ENCODE results near the gene TMIGD3. TPM values are rescaled to one million over a fixed set of nuclear protein-coding genes. Genes with fewer than 3 reads are reported as not detected.
A peak's percentile ranks its signal among the peaks of the same experiment; 100 is the strongest.

The TMIGD3 gene
- total RNA-seq, 2 donors from 2014 or later = 0.64 to 11.4 TPM

- H3K4me3 ChIP-seq = peak overlapping the region; percentile 9 to 24
- no peaks in the 10 kb centered on the region for H3K27me3 ChIP-seq (replicated peaks; ENCODE audit: insufficient read depth)
- DNase-seq (ENCODE audit: low spot score) = no peak
- no peaks in the 10 kb centered on the region for H3K36me3 ChIP-seq
- TF ChIP-seq POLR2AphosphoS5 (IDR thresholded peaks at IDR 0.05) = no peak
- TF ChIP-seq POLR2A (IDR thresholded peaks at IDR 0.05) = no peak
- TF ChIP-seq, protein P1, sequence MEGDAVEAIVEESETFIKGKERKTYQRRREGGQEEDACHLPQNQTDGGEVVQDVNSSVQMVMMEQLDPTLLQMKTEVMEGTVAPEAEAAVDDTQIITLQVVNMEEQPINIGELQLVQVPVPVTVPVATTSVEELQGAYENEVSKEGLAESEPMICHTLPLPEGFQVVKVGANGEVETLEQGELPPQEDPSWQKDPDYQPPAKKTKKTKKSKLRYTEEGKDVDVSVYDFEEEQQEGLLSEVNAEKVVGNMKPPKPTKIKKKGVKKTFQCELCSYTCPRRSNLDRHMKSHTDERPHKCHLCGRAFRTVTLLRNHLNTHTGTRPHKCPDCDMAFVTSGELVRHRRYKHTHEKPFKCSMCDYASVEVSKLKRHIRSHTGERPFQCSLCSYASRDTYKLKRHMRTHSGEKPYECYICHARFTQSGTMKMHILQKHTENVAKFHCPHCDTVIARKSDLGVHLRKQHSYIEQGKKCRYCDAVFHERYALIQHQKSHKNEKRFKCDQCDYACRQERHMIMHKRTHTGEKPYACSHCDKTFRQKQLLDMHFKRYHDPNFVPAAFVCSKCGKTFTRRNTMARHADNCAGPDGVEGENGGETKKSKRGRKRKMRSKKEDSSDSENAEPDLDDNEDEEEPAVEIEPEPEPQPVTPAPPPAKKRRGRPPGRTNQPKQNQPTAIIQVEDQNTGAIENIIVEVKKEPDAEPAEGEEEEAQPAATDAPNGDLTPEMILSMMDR (IDR thresholded peaks at IDR 0.05) = no peak
- no peaks in the 10 kb centered on the region for H3K9me3 ChIP-seq
- H3K27ac ChIP-seq = peak overlapping the region; percentile 67 to 68
- 10% methylated on average over 39 of the region's 40 CpGs for WGBS
- no peaks in the 10 kb centered on the region for H3K4me1 ChIP-seq (replicated peaks)
- intact Hi-C loops (cut with DNase I) = no loop called here
Measured at GRCh38 chr1:111515291-111516004, 12.0 kb upstream of the TMIGD3 start.

- H3K27ac ChIP-seq = no peak overlapping the region
- no peaks in the 10 kb centered on the region for H3K9me3 ChIP-seq
- TF ChIP-seq POLR2AphosphoS5 (IDR thresholded peaks at IDR 0.05) = no peak
- TF ChIP-seq POLR2A (IDR thresholded peaks at IDR 0.05) = no peak
- TF ChIP-seq, protein P1 (IDR thresholded peaks at IDR 0.05) = no peak
- no peak for DNase-seq (ENCODE audit: low spot score)
- H3K27me3 ChIP-seq (replicated peaks; ENCODE audit: insufficient read depth) = no peaks in the 10 kb centered on the region
- 69% methylated on average over 8 of the region's 8 CpGs for WGBS
- intact Hi-C loops (cut with DNase I) = no loop called here
- no peak overlapping the region for H3K4me3 ChIP-seq
- no peaks in the 10 kb centered on the region for H3K4me1 ChIP-seq (replicated peaks)
- H3K36me3 ChIP-seq = no peaks in the 10 kb centered on the region
Measured at GRCh38 chr1:111513410-111514020, 10.1 kb upstream of the TMIGD3 start.

DNA sequence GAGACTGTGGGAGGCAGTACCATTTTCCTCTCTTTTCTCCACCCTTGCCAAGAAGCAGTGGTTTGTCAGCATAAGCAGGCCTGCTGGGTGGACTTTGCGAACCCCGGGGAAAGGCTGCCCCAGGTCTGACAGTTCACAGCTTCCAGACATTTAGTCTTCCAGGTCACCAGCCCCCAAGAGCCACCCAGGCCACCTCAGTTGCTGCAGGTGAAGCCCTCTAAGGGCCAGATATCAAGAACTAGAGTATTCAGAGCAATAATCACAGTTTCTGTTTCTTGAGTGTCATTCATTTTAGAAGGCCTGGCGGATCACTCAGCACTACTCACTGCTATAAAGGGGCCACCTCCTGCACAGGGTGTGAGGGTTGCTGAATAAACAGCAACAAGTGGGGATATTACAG, 9.5 kb upstream of the TMIGD3 start:
- TF ChIP-seq POLR2A (IDR thresholded peaks at IDR 0.05) = no peak
- TF ChIP-seq, protein P1 (IDR thresholded peaks at IDR 0.05) = no peak
- TF ChIP-seq POLR2AphosphoS5 (IDR thresholded peaks at IDR 0.05) = no peak
- Histone ChIP-seq H3K36me3 (no peaks in the 10 kb centered on the region), H3K4me3 (no peak overlapping the region), H3K27ac (no peak overlapping the region), H3K9me3 (no peaks in the 10 kb centered on the region), H3K4me1 (replicated peaks) (peaks cover 1% of the 10 kb centered on the region), H3K27me3 (replicated peaks; ENCODE audit: insufficient read depth) (no peaks in the 10 kb centered on the region)
- DNase-seq (ENCODE audit: low spot score) = no peak
- 65% methylated on average over 3 of the region's 3 CpGs for WGBS
- intact Hi-C loops (cut with DNase I) = no loop called here

GRCh38 chr1:111512132-111512889, 8.9 kb upstream of the TMIGD3 start:
- DNase-seq (ENCODE audit: low spot score) = no peak
- no peaks in the 10 kb centered on the region for H3K36me3 ChIP-seq
- no peak for TF ChIP-seq POLR2AphosphoS5 (IDR thresholded peaks at IDR 0.05)
- no peak overlapping the region for H3K27ac ChIP-seq
- peaks cover 6% of the 10 kb centered on the region for H3K4me1 ChIP-seq (replicated peaks)
- WGBS = 88% methylated on average over 5 of the region's 5 CpGs
- H3K27me3 ChIP-seq (replicated peaks; ENCODE audit: insufficient read depth) = no peaks in the 10 kb centered on the region
- intact Hi-C loops (cut with DNase I) = no loop called here
- H3K9me3 ChIP-seq = no peaks in the 10 kb centered on the region
- no peak overlapping the region for H3K4me3 ChIP-seq

- no peaks in the 10 kb centered on the region for H3K36me3 ChIP-seq
- no peak for DNase-seq (ENCODE audit: low spot score)
- TF ChIP-seq POLR2A (IDR thresholded peaks at IDR 0.05) (no peak), POLR2AphosphoS5 (IDR thresholded peaks at IDR 0.05) (no peak)
- TF ChIP-seq, protein P1 (IDR thresholded peaks at IDR 0.05) = no peak
- H3K4me1 ChIP-seq (replicated peaks) = peaks cover 9% of the 10 kb centered on the region
- 76% methylated on average over 3 of the region's 3 CpGs for WGBS
- no peak overlapping the region for H3K4me3 ChIP-seq
- H3K27me3 ChIP-seq (replicated peaks; ENCODE audit: insufficient read depth) = no peaks in the 10 kb centered on the region
- no peak overlapping the region for H3K27ac ChIP-seq
- H3K9me3 ChIP-seq = no peaks in the 10 kb centered on the region
- intact Hi-C loops (cut with DNase I) = no loop called here
Measured at GRCh38 chr1:111511370-111511769, 7.9 kb upstream of the TMIGD3 start.

Measured in prostate gland (tissue), 2 donors.